ENCODE results near the gene PACRG. TPM values are rescaled to one million over a fixed set of nuclear protein-coding genes. Genes with fewer than 3 reads are reported as not detected.

Gene PACRG
- total and polyA plus RNA-seq, 2 of the 4 experiments (the other 2 are of a cell fraction): not detected

- Histone ChIP-seq H4K5ac (ENCODE audit: low read depth, low read length) (no peak overlapping the region), H2AFZ (replicated peaks; ENCODE audit: low read length, poor library complexity) (no peak overlapping the region), H2BK20ac (ENCODE audit: low read depth, low read length) (no peak overlapping the region), H3K56ac (ENCODE audit: extremely low read depth, insufficient read depth, low read length) (no peak overlapping the region), H3K4me3 (ENCODE audit: insufficient read depth, low read depth, low read length) (no peak overlapping the region), H3K18ac (ENCODE audit: low read depth, low read length) (no peak overlapping the region), H4K8ac (ENCODE audit: low read depth in 2 of 2, low read length in 2 of 2) (no peak overlapping the region), H2BK5ac (ENCODE audit: low read depth, low read length, poor library complexity, severe bottlenecking) (no peak overlapping the region), H3K9me1 (ENCODE audit: insufficient read depth, low read length) (no peaks in the 10 kb centered on the region), H4K91ac (ENCODE audit: insufficient read depth, low read depth, low read length) (no peak overlapping the region), H3K23ac (ENCODE audit: low read depth, low read length) (no peak overlapping the region), H3K9ac (ENCODE audit: low read depth, low read length) (no peak overlapping the region), H3K4me2 (ENCODE audit: low read depth, low read length) (no peak overlapping the region), H3K79me1 (ENCODE audit: low read depth in 1 of 2, low read length in 2 of 2) (no peaks in the 10 kb centered on the region), H2BK15ac (ENCODE audit: low read depth, low read length) (no peak overlapping the region), H3K9me3 (ENCODE audit: control insufficient read depth, insufficient read depth, low read length) (peaks cover 4% of the 10 kb centered on the region), H3K14ac (replicated peaks; ENCODE audit: low read depth, low read length) (no peak overlapping the region), H3K4me1 (ENCODE audit: control insufficient read depth, insufficient read depth, low read length) (no peaks in the 10 kb centered on the region), H4K20me1 (ENCODE audit: insufficient read depth, low read length) (no peaks in the 10 kb centered on the region), H2AK9ac (replicated peaks; ENCODE audit: low read depth, low read length, poor library complexity) (no peak overlapping the region), H3K36me3 (ENCODE audit: control insufficient read depth, insufficient read depth, low read length) (no peaks in the 10 kb centered on the region), H3K27me3 (ENCODE audit: control insufficient read depth, insufficient read depth, low read length) (no peaks in the 10 kb centered on the region), H2BK120ac (ENCODE audit: low read depth, low read length) (no peak overlapping the region), H3K4ac (ENCODE audit: low read depth, low read length) (no peak overlapping the region), H2AK5ac (ENCODE audit: low read depth, low read length) (no peak overlapping the region), H3K27ac (ENCODE audit: insufficient read depth, low read length) (no peak overlapping the region)
- ATAC-seq (ENCODE audit: low read depth): no peak
- no CpG with 5 or more reads among the region's 3 CpGs for WGBS, 2 experiments (ENCODE audit: extremely low coverage in 2 of 2, insufficient read length in 1 of 2)
- DNase-seq: no peak
- intact Hi-C loops (cut with micrococcal nuclease) (no loop called here), dilution Hi-C loops (cut with HindIII; ENCODE audit: low sequenced_read_pairs, unreplicated experiment) (no loop called here), in situ Hi-C loops (cut with MboI; ENCODE audit: low sequenced_read_pairs) (no loop called here)
- no peak for TF ChIP-seq CTCF (conservative IDR thresholded peaks at IDR 0.05; ENCODE audit: low read depth, low read length)
- TF ChIP-seq MXI1 (IDR thresholded peaks at IDR 0.05; ENCODE audit: borderline replicate concordance, low read depth, low read length): no peak
- no peak for TF ChIP-seq ELK1 (IDR thresholded peaks at IDR 0.05; ENCODE audit: borderline replicate concordance, low read depth, low read length)
- TF ChIP-seq NFE2L2 (IDR thresholded peaks at IDR 0.05; ENCODE audit: low read depth, low read length): no peak
- no peak for TF ChIP-seq RCOR1 (IDR thresholded peaks at IDR 0.05; ENCODE audit: insufficient replicate concordance, low read length)
- no peak for TF ChIP-seq USF2 (IDR thresholded peaks at IDR 0.05; ENCODE audit: low read depth, low read length)
- no peak for TF ChIP-seq MAFK (IDR thresholded peaks at IDR 0.05; ENCODE audit: low read depth, low read length)
- TF ChIP-seq MAZ (IDR thresholded peaks at IDR 0.05; ENCODE audit: borderline replicate concordance, low read depth, low read length): no peak
- TF ChIP-seq CHD1 (IDR thresholded peaks at IDR 0.05; ENCODE audit: low read depth, low read length): no peak
- no peak for TF ChIP-seq BHLHE40 (IDR thresholded peaks at IDR 0.05; ENCODE audit: low read depth, low read length)
- TF ChIP-seq CEBPB (IDR thresholded peaks at IDR 0.05; ENCODE audit: low read depth, low read length): no peak
- no peak for TF ChIP-seq SMC3 (IDR thresholded peaks at IDR 0.05; ENCODE audit: low read depth, low read length)
- no peak for TF ChIP-seq FOS (IDR thresholded peaks at IDR 0.05; ENCODE audit: low read depth, low read length)
- no peak for TF ChIP-seq POLR2A (IDR thresholded peaks at IDR 0.05; ENCODE audit: low read depth, low read length)
- TF ChIP-seq RAD21 (IDR thresholded peaks at IDR 0.05; ENCODE audit: low read length): no peak
- no peak for TF ChIP-seq RFX5 (IDR thresholded peaks at IDR 0.05; ENCODE audit: low read depth, low read length)
- ChIA-PET CTCF (no interaction called here), POLR2A (ENCODE audit: unreplicated experiment) (no interaction called here)
- BruUV-seq (replicated peaks): no TSS peak
Measured at GRCh38 chr6:163311830-163312229, 584.1 kb downstream of the PACRG start.
